Astrocyte (in vitro differentiated cells and primary cell): ENCODE data around the gene CTIF.

Source experiments
- CTCF ChIP-seq: IDR thresholded peaks from 2 replicates; pipeline ENCODE4 v1.5.1; 2011; ENCODE audit warnings: low read depth, mild to moderate bottlenecking, inconsistent platforms, low read length, moderate library complexity; ENCODE audit not compliant: insufficient read depth
- EZH2 ChIP-seq: IDR thresholded peaks from 2 replicates; pipeline ENCODE4 v1.6.1; 2012; ENCODE audit warnings: mild to moderate bottlenecking, low read length, inconsistent platforms; ENCODE audit not compliant: insufficient read depth

DNA sequence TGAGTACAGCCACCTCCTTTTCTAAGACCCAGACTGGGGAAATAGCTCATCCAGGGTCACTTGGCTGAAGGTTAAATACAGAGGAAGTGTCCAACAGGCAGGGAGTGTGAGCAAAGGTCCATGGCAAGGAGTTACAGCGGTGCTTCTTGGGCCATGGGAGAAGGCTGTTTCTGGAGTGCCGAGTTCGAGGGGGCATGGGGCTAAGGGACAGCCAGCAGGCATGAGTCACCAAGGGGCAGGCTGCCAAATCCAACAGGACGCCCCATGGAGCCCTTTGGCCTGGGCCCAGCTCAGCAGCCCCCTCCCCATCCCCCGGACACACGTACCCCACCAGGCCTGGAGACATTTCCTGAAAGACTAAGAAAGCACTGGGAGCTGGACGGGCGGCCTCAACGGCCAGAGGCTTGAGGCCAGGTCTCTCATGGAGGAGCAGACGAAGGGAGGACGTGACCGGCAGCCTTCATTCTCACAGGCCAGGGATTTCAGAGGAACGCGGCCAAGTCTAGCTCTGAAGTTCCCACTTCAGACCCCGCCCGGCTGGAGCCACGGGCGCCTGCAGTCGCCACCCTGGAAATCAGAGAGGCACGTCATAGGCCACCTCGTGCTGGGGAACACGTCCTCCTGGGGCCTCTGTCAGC lies 251.5 kb downstream of the CTIF start:
- TF ChIP-seq CTCF = no peak
- no peak for TF ChIP-seq EZH2
